KOPT-K1 (cell line): ENCODE measurements around the gene HOXB5.

Experiments
- H3K27ac ChIP-seq: fragments of 200-600 bp; sonication (generic); 2 replicates; pipeline ENCODE4 v1.5.1; 2016; ENCODE audit warnings: antibody characterized with exemption, mild to moderate bottlenecking, low read depth, low read length; ENCODE audit not compliant: poor library complexity, severe bottlenecking
- H3K36me3 ChIP-seq: fragments of 200-600 bp; sonication (generic); 2 replicates; pipeline ENCODE4 v1.5.1; 2017; ENCODE audit warnings: antibody characterized with exemption, mild to moderate bottlenecking, low read length, moderate library complexity; ENCODE audit not compliant: insufficient read depth
- H3K9me3 ChIP-seq: fragments of 200-600 bp; sonication (generic); 2 replicates; pipeline ENCODE4 v1.5.1; 2017; ENCODE audit warnings: antibody characterized with exemption, low read length, mild to moderate bottlenecking; ENCODE audit not compliant: insufficient read depth, poor library complexity, severe bottlenecking

Gene HOXB5

DNA sequence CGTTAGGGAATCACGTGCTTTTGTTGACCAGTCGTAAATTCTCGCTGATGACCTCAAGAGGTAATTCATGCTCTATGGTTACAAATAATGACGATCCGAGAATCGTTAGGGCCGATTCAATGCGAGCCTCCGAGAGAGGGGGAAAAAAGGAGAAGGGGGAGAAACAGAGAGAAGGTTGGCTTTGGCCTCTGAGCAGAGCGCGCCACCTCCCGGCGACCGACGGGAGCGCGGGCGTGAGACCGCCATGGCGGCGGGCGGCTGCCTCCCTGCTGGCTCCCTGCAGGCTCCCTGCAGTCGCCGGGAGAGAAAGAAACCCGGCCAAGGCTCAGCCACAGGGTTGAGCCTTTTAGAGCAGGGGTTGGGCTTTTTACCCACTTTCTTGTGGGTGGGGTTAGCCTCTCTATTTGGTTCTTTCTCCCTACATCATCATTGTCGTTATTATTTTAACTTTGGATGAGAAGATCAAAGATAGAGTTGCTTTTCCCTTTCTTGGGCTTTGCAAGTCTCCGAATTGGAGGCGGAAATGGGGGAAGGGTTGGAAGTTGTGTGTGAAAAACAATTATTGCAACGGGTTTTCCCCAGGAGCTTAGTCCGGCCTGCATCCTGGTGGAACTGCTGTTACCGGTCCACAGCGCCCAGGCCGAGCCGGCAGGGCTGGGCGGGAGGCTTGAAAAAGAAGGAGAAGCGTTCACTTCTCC lies 410 bp upstream of the HOXB5 start:
- H3K36me3 ChIP-seq, result no peaks in the 10 kb centered on the region
- no peaks in the 10 kb centered on the region for H3K9me3 ChIP-seq
- no peak overlapping the region for H3K27ac ChIP-seq

DNA sequence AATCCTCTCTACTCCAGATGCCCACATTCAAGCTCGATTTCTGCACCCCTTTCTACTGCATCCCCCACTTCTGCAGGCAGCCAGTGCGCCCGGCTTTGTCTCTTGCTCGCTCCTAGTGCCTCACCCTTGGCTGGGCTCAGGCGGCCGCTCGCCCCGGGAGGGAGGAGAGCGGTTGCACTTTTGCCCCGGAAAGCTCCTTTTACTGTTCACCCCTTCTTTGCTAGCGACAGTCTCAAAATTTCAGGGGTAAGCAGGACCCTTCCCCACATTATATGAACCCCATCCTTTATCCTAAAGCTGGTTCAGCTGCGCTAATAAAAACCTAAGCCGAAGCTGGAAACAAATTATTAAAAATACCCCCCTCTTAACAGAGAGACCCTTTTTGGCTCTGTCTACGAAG lies 1.0 kb downstream of the HOXB5 start:
- Histone ChIP-seq H3K36me3 (no peaks in the 10 kb centered on the region), H3K9me3 (no peaks in the 10 kb centered on the region), H3K27ac (no peak overlapping the region)

DNA sequence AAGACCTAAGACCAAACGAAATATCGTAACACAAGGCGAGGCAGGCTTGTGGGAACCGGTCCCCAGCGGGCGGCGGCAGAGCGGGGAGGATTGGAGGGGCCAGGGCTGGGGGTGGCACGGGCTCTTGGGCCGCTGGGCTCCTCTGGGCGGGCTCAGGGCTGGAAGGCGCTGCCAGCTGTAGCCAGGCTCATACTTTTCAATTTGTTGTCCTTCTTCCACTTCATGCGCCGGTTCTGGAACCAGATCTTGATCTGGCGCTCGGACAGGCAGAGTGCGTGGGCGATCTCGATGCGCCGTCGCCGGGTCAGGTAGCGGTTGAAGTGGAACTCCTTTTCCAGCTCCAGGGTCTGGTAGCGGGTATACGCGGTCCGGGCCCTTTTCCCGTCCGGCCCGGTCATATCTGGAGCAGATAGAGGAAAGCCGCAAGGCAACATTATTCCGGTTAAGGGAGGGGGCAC lies 1.5 kb downstream of the HOXB5 start:
- H3K36me3 ChIP-seq, result no peaks in the 10 kb centered on the region
- no peaks in the 10 kb centered on the region for H3K9me3 ChIP-seq
- no peak overlapping the region for H3K27ac ChIP-seq

GRCh38 chr17:48591255-48592056 lies 2.1 kb downstream of the HOXB5 start:
- no peak overlapping the region for H3K27ac ChIP-seq
- no peaks in the 10 kb centered on the region for H3K9me3 ChIP-seq
- H3K36me3 ChIP-seq, result no peaks in the 10 kb centered on the region

- Histone ChIP-seq H3K27ac (no peak overlapping the region), H3K36me3 (no peaks in the 10 kb centered on the region), H3K9me3 (no peaks in the 10 kb centered on the region)
Measured at GRCh38 chr17:48590607-48591161, 2.9 kb downstream of the HOXB5 start.

GRCh38 chr17:48589831-48590606 lies 3.6 kb downstream of the HOXB5 start, which contains the start of gene HOXB3:
Gene HOXB3 (minus strand): TSS chr17:48590241. CDS start chr17:48552474, 37,767 bp downstream.
- Histone ChIP-seq H3K9me3 (no peaks in the 10 kb centered on the region), H3K27ac (no peak within 1 kb of the TSS)

DNA sequence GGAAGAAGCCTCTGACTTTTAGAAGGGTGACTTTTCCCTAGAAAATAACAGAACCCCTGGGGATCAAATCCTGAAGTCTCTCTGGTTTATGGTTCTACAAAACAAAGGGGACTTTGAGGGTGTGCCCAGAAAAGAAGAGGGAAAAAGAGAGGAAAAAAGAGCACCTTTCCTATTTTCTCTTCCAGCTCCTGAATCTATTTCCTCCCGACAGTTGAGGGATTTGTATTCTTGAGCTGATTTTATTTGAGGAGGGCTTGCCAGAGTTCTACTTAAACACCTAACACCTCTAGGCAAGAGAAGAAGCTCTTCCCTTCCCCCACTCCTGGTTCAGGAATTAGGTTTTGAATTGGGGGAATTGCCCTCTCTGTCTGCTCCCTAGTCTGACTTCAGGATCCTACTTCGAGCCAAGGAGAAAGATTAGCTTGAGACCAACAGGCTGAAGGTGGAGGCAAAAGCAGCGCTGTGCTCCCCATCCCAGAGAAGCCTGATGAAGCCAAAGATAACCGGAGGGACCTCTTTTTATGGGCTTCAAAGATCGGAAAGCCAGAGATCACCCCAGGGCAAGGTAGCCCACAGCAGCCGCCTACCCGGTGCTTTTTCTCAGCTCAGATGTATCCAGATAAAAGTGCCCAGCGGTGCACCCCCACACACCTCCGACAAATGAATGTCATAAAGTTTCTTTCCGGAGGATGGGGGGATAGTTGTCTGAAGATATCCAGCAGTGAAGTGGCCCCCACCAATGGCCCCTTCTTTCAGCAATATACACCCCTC lies 4.3 kb downstream of the HOXB5 start:
- no peak overlapping the region for H3K27ac ChIP-seq
- no peaks in the 10 kb centered on the region for H3K36me3 ChIP-seq
- no peaks in the 10 kb centered on the region for H3K9me3 ChIP-seq

More at GRCh38 chr17:48589831-48590606, 3.6 kb downstream of the HOXB5 start, which contains the start of gene HOXB3:
- no peaks in the 10 kb centered on the region for H3K36me3 ChIP-seq

DNA sequence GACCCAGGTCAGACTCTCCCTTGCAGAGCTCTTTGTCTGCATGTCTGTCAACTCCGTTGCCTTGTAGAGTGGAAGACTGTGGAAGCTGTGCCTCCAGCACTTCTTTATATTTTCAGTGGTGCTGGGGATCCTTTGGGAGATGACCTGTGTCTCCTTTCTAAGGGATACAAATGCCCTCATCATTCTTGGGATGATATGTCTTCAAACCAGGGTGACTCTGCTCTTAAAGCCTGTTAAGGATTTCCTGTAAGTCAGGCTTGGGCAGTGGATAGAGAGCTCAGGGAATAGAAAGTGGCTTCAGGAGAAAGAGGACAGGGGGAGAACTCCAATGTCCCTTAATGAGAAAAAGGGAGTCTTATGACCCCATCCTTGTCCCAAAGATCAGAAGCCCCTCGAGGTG lies 5.1 kb downstream of the HOXB5 start:
- Histone ChIP-seq H3K36me3 (no peaks in the 10 kb centered on the region), H3K9me3 (no peaks in the 10 kb centered on the region), H3K27ac (no peak overlapping the region)

GRCh38 chr17:48588074-48588415 lies 5.5 kb downstream of the HOXB5 start:
- H3K36me3 ChIP-seq, result no peaks in the 10 kb centered on the region
- H3K27ac ChIP-seq, result no peak overlapping the region
- H3K9me3 ChIP-seq, result no peaks in the 10 kb centered on the region

- no peak overlapping the region for H3K27ac ChIP-seq
- H3K9me3 ChIP-seq, result no peaks in the 10 kb centered on the region
- no peaks in the 10 kb centered on the region for H3K36me3 ChIP-seq
Measured at GRCh38 chr17:48587276-48588073, 6.1 kb downstream of the HOXB5 start.

GRCh38 chr17:48586355-48587258 lies 7.0 kb downstream of the HOXB5 start:
- H3K36me3 ChIP-seq, result no peaks in the 10 kb centered on the region
- H3K27ac ChIP-seq, result no peak overlapping the region
- no peaks in the 10 kb centered on the region for H3K9me3 ChIP-seq

- no peaks in the 10 kb centered on the region for H3K36me3 ChIP-seq
- no peaks in the 10 kb centered on the region for H3K9me3 ChIP-seq
- no peak overlapping the region for H3K27ac ChIP-seq
Measured at GRCh38 chr17:48584223-48584741, 9.3 kb downstream of the HOXB5 start.
